Stimulated activated CD8-positive, alpha-beta memory T cell treated with anti-CD3 and anti-CD28 coated beads, Interleukin-4, amount 100 ng/mL, for 24 hours (primary cell): Measurements from ENCODE around the gene TTC6.

Source experiments
- DNase-seq: peaks from one replicate; pipeline ENCODE4 v3.0.0-alpha.2; 2020; ENCODE audit warnings: low read depth

TTC6 gene

GRCh38 chr14:37585971-37586796, 9.2 kb upstream of the TTC6 start:
- no peak for DNase-seq

GRCh38 chr14:37586797-37587130, 8.7 kb upstream of the TTC6 start:
- DNase-seq, result no peak

- DNase-seq, result no peak
Observed at GRCh38 chr14:37587131-37587803, 8.2 kb upstream of the TTC6 start.

GRCh38 chr14:37587881-37588666, 7.4 kb upstream of the TTC6 start:
- no peak for DNase-seq

GRCh38 chr14:37588667-37588955, 6.8 kb upstream of the TTC6 start:
- DNase-seq, result no peak

- DNase-seq, result no peak
Observed at GRCh38 chr14:37588956-37589714, 6.3 kb upstream of the TTC6 start.

GRCh38 chr14:37589715-37590427, 5.6 kb upstream of the TTC6 start:
- no peak for DNase-seq

- DNase-seq, result no peak
Observed at GRCh38 chr14:37590428-37591139, 4.8 kb upstream of the TTC6 start.

GRCh38 chr14:37591311-37591940, 4.0 kb upstream of the TTC6 start:
- DNase-seq, result no peak

- no peak for DNase-seq
Observed at GRCh38 chr14:37591941-37592481, 3.4 kb upstream of the TTC6 start.

- DNase-seq, result no peak
Observed at GRCh38 chr14:37592482-37593408, 2.7 kb upstream of the TTC6 start.

- no peak for DNase-seq
Observed at GRCh38 chr14:37593511-37594237, 1.8 kb upstream of the TTC6 start.

- DNase-seq, result no peak
Observed at GRCh38 chr14:37594238-37594970, 1.0 kb upstream of the TTC6 start.

GRCh38 chr14:37595809-37596621, 586 bp downstream of the TTC6 start:
- peak; percentile 56 for DNase-seq

GRCh38 chr14:37596790-37597472, 1.5 kb downstream of the TTC6 start:
- DNase-seq, result no peak

- no peak for DNase-seq
Observed at GRCh38 chr14:37597538-37597913, 2.1 kb downstream of the TTC6 start.
